Aorta (tissue), 5 donors: Measurements from ENCODE around the gene GCNT1. TPM values are rescaled to one million over a fixed set of nuclear protein-coding genes. Genes with fewer than 3 reads are reported as not detected.

Experiments
- ATAC-seq: fragments of 200-7000 bp; cut with Tn5 transposase; one replicate; pipeline ENCODE4 v1.9.1; 2022; ENCODE audit warnings: moderate library complexity; ENCODE audit not compliant: low FRiP score
- DNase-seq, 2 donors: peaks; one replicate each; pipeline ENCODE4 v3.0.0-alpha.2; 2020
- H3K27ac ChIP-seq, 2 donors: one replicate each; pipeline ENCODE4 v1.5.1; 2013; ENCODE audit warnings: low read length in 2 of 2, mild to moderate bottlenecking in 2 of 2, moderate library complexity in 2 of 2, control low read depth in 1 of 2, inconsistent platforms in 1 of 2, low read depth in 1 of 2
- H3K27me3 ChIP-seq, 2 donors: one replicate each; pipeline ENCODE4 v1.6.1; 2013; ENCODE audit warnings: control low read depth in 1 of 2, low read length in 1 of 2, mild to moderate bottlenecking in 1 of 2, moderate library complexity in 1 of 2; ENCODE audit not compliant: insufficient read depth in 2 of 2, control insufficient read depth in 1 of 2
- H3K36me3 ChIP-seq, 2 donors: one replicate each; pipeline ENCODE4 v1.6.1; 2013; ENCODE audit warnings: control low read depth in 1 of 2, low read length in 1 of 2, mild to moderate bottlenecking in 1 of 2; ENCODE audit not compliant: insufficient read depth in 2 of 2, control insufficient read depth in 1 of 2
- H3K4me1 ChIP-seq, 2 donors: one replicate each; pipeline ENCODE4 v1.6.1; 2013; ENCODE audit warnings: low read length in 2 of 2, control low read depth in 1 of 2, mild to moderate bottlenecking in 1 of 2, moderate library complexity in 1 of 2; ENCODE audit not compliant: insufficient read depth in 2 of 2, control insufficient read depth in 1 of 2
- H3K4me3 ChIP-seq, 2 donors: one replicate each; pipeline ENCODE4 v1.5.1; 2013; ENCODE audit warnings: low read length in 2 of 2, control low read depth in 1 of 2, mild to moderate bottlenecking in 1 of 2
- H3K9me3 ChIP-seq: one replicate; pipeline ENCODE4 v1.6.1; 2013; ENCODE audit warnings: mild to moderate bottlenecking, low read length; ENCODE audit not compliant: control insufficient read depth
- WGBS, 2 donors: extraction: QIAGEN DNeasy Blood & Tissue Kit; methylation state at CpG; one replicate each; pipeline ENCODE4 v1.1.7; 2013; 5-methylcytosine and 5-hydroxymethylcytosine counted together
- intact Hi-C, 2 donors: fragments of 100-400 bp; cut with DNase I; formaldehyde crosslinking; loops; one replicate each; pipeline versions ENCODE4 v1.14.2 to v1.15.0; 2022
- long read RNA-seq, 2 donors: library from polyadenylated mRNA; unstranded; transcript quantifications; one replicate each; pipeline ENCODE4 v2.0.0, GENCODE V29; 2020 to 2021
- polyA plus RNA-seq, 2 donors: library from polyadenylated mRNA; stranded (reverse); fragments of 200-250 nt; gene quantifications; one replicate each; pipeline ENCODE4 v1.2.3, GENCODE V29; 2013
- total RNA-seq, 2 donors: library from RNA; stranded (reverse); fragmentation: NEBNext Ultra II Directional; extraction: Animal tissue kit (Norgen Biotek cat#: 25700); gene quantifications; one replicate each; pipeline ENCODE4 v1.2.1, GENCODE V29; 2021
- donor health status: healthy with polysubstance abuse.
- donor health status: Bipolar disorder and iron deficiency.
- donor health status: DM: no; HTN: no; CAD: no.
- donor health status: DM: no; HTN: no; CAD: no.
- donor health status: DM: yes; HTN: yes; CAD: no.

Gene GCNT1
- 10 to 100 TPM in 1 of 2 donors, 1 to 10 TPM in 1; 8.6 to 14.4 TPM for total RNA-seq
- 1 to 10 TPM in 1 of 2 donors, under 1 TPM in 1; 0.79 to 2.6 TPM for polyA plus RNA-seq
- long read RNA-seq, donor 1, full-length matches to known transcripts, result 8 of 40 reads
- long read RNA-seq, donor 1, partial matches to known transcripts, result 1 of 40 reads
- long read RNA-seq, donor 1, other reads (novel, unspliced or antisense), result 31 of 40 reads
- long read RNA-seq, donor 2, full-length matches to known transcripts, result 3 of 24 reads
- long read RNA-seq, donor 2, partial matches to known transcripts, result 1 of 24 reads
- long read RNA-seq, donor 2, other reads (novel, unspliced or antisense), result 20 of 24 reads

DNA sequence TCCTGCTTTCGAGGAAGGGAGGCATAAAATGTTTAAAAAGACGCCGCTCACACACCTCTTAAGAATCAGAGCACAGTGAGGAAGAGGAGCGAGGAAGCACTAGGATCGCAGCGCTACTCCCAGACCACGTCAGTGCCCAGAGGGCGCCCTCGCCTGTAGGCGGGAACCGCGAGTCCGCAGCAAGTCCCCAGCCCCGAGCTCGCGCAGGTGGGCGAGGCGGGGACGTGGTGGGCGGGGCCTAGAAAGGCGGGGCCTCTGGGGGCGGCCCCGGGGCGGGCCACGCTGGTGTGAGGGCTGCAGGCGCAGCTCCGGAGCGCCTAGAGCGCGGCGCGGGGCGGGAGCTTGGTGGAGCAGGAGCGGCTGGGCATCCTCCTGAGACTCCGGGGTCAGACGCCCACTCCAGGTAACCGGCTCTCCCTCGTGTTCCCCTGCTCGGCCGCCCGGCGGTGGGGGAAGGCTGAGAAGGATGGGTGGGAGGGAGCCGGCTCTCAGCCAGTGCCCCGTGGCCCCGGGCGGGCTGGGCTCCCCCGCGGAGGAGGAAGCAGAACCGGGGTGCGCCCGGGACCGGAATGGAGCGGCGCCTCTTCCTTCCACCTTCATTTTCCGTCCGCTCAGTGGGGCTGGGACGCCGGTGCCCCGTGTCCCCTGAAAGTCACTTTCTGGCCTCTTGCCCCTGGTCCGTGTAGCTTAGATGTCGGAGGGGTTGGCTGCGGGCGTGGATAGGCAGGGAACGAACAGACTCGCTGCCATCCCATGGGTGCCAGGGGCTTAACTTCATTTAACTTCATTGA is at the start of gene GCNT1:
TSS of gene GCNT1 (plus strand) at position 280 of the 791 bp plus-strand sequence. CDS start 43,200 bp downstream, outside the sequence.
- Histone ChIP-seq H3K4me1 (no peaks in the 10 kb centered on the region), H3K4me3 (peak within 1 kb of the TSS; percentile 12 to 62), H3K27ac (no peak within 1 kb of the TSS), H3K9me3 (no peaks in the 10 kb centered on the region), H3K36me3 (no peaks in the 10 kb centered on the region), H3K27me3 (no peaks in the 10 kb centered on the region)
- 0 to 2% methylated on average over 53 to 65 of the region's 65 CpGs for WGBS, 2 donors
- intact Hi-C loops, result no loop called here
- DNase-seq, result peak; percentile 90 to 94
- peak; percentile 92 for ATAC-seq

DNA sequence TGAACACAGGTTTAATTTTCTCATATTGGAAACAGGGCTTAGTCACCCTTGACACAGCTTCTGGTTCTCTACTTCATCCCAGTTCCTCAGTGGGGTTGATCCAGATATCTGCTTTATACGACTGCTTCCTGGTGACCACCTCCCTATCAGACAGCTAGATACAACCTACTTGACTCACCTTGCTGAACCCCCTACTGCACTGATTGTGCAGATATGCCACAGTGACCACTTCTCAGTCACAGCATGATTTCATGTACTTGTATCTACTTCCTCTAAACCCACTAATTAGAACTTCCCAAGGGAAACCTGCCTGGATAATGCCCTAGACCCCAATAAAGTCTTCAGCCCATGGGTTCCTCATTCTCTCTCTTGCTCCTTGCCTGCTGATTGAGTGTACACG is 46.3 kb upstream of the GCNT1 start:
- no peaks in the 10 kb centered on the region for H3K36me3 ChIP-seq
- H3K27ac ChIP-seq, result no peak overlapping the region
- WGBS, 2 donors, result 52 to 53% methylated on average over 2 of the region's 2 CpGs
- H3K27me3 ChIP-seq, result no peaks in the 10 kb centered on the region
- no peak for DNase-seq
- intact Hi-C loops, result no loop called here
- H3K4me3 ChIP-seq, result no peak overlapping the region
- H3K4me1 ChIP-seq, result no peaks in the 10 kb centered on the region
- H3K9me3 ChIP-seq, result peaks cover 2% of the 10 kb centered on the region
- ATAC-seq, result no peak

DNA sequence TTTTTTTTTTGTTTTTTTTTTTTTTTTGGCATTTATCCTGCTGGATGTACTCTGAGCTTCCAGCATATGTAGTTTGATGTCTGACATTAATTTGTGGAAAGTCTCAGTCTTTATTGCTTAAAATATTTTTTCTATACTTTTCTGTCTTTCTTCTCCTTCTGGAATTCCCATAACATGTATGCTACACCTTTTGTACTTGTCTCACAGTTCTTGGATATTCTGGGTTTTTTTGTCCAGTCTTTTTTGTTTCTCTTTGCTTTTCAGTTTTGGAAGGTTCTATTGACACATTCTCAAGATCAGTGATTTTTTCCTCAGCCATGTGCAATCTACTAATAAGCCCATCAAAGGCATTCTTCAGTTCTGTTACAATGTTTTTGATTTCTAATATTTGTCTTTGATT is 45.3 kb upstream of the GCNT1 start:
- no peak overlapping the region for H3K27ac ChIP-seq
- H3K9me3 ChIP-seq, result peaks cover 2% of the 10 kb centered on the region
- no peaks in the 10 kb centered on the region for H3K36me3 ChIP-seq
- no peaks in the 10 kb centered on the region for H3K27me3 ChIP-seq
- ATAC-seq, result no peak
- intact Hi-C loops, result no loop called here
- DNase-seq, result no peak
- H3K4me3 ChIP-seq, result no peak overlapping the region
- no peaks in the 10 kb centered on the region for H3K4me1 ChIP-seq

DNA sequence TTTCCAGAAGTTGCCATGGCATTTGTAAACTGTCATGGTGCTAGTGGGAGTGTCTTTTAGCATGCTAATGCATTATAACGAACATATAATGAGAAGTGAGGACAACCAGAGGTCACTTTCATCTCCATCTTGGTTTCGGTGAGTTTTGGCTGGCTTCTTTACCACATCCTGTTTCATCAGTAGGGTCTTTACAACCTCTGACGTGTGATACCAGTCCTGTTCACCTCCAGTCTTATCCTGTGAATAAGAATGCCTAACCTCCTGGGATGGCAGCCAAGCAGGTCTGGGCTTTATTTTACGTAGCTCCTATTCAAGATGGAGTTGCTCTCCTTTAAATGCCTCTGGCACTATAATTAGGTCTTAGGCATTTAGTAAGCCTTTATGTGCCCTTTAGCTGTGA is 44.3 kb upstream of the GCNT1 start:
- Histone ChIP-seq H3K36me3 (no peaks in the 10 kb centered on the region), H3K4me3 (no peak overlapping the region), H3K27ac (no peak overlapping the region), H3K4me1 (no peaks in the 10 kb centered on the region), H3K27me3 (no peaks in the 10 kb centered on the region), H3K9me3 (peaks cover 2% of the 10 kb centered on the region)
- WGBS, 2 donors, result 79 to 80% methylated on average over 4 of the region's 4 CpGs
- DNase-seq (no peak), ATAC-seq (no peak)
- intact Hi-C loops, result no loop called here

DNA sequence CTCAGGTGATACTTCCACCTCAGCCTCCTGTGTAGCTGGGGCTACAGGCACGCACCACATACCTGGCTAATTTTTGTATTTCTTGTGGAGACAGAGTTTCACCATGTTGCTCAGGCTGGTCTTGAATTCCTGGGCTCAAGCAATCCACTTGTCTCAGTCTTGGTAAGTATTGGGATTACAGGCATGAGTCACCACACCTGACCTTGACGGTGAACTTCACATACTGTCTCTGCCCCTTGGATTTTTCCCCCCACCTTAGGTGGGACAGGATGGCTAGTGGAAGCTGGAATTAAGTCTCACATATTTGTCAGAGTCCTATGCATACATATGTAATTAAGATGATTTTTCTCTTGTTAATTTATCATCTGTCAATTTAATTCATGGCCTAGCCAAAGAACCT is 43.8 kb upstream of the GCNT1 start:
- H3K36me3 ChIP-seq, result no peaks in the 10 kb centered on the region
- intact Hi-C loops, result no loop called here
- no peak for DNase-seq
- no peak overlapping the region for H3K27ac ChIP-seq
- ATAC-seq, result no peak
- H3K4me1 ChIP-seq, result no peaks in the 10 kb centered on the region
- 69 to 95% methylated on average over 2 of the region's 2 CpGs for WGBS, 2 donors
- peaks cover 2% of the 10 kb centered on the region for H3K9me3 ChIP-seq
- no peak overlapping the region for H3K4me3 ChIP-seq
- H3K27me3 ChIP-seq, result no peaks in the 10 kb centered on the region

DNA sequence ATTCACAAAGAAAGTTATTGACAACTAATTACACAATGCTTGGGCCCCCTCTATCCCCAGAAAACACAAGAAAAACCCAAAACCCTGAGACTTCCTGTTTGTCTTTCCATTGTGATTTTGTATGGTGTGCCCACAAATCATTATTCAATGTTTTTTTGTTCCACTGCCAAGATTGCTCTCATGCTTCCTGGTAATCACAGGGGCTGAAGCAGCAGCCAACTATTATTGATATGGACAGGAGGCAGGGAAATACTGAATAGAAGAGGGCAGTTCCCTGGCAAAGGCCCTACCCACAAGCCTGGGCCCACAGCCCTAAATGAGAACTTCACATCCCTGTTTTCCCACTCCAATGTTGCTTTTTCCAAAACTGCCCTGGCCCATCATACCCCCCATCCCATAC is 43.3 kb upstream of the GCNT1 start:
- ATAC-seq (no peak), DNase-seq (no peak)
- H3K27me3 ChIP-seq, result no peaks in the 10 kb centered on the region
- no peak overlapping the region for H3K4me3 ChIP-seq
- no peaks in the 10 kb centered on the region for H3K4me1 ChIP-seq
- no peaks in the 10 kb centered on the region for H3K36me3 ChIP-seq
- peaks cover 2% of the 10 kb centered on the region for H3K9me3 ChIP-seq
- intact Hi-C loops, result no loop called here
- no peak overlapping the region for H3K27ac ChIP-seq

DNA sequence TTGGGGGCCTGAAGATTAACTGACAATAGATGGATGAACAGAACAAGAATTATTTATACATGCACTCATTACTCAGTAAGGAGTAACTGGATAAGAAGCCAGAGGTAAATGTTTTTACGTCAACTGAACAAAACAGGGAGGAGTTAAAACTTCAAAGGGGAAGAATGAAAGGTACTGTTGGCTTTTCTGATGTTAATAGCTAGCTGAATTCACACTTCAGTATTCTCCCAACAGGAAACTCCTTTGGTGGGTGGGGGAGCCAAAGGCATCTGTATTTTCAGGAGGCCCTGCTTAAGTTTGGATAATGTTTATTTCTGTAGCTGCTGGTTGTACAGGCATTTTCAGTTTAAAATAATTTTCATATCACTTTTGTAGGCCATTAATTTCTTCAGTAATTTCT is 41.6 kb upstream of the GCNT1 start:
- Histone ChIP-seq H3K4me3 (no peak overlapping the region), H3K4me1 (no peaks in the 10 kb centered on the region), H3K9me3 (peaks cover 2% of the 10 kb centered on the region), H3K27me3 (no peaks in the 10 kb centered on the region), H3K36me3 (no peaks in the 10 kb centered on the region), H3K27ac (no peak overlapping the region)
- WGBS, 2 donors, result 26 to 38% methylated on average over 1 of the region's 1 CpG
- DNase-seq (no peak), ATAC-seq (no peak)
- intact Hi-C loops, result no loop called here

DNA sequence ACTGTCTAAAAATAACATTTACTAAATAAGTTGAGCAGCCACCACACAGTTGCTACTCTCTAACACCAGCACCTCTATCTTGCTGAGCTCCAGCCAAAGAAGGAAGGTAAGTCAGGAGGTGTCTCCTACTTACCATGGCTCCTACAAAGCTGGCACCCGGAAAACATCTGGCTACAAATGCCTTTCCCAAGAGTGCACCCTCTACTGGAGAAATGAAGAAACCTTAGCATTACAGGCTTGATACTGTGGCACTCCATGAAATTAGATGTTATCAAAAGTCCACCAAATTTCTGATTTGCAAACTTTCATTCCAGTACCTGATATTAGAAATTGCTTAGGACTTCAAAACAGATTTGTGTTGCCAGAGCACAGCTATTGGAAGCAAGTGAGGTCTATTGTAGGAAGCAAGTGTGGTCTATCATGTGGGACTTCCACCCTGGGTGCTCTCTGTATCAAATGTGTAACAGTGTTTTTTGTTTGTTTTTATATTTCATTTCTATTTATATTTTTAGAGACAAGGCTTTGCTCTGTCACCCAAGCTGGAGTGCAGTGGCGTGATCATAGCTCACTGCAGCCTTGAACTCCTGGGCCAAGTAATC is 39.1 kb upstream of the GCNT1 start:
- no peaks in the 10 kb centered on the region for H3K27me3 ChIP-seq
- H3K4me1 ChIP-seq, result no peaks in the 10 kb centered on the region
- H3K4me3 ChIP-seq, result no peak overlapping the region
- no peak for DNase-seq
- ATAC-seq, result no peak
- no peaks in the 10 kb centered on the region for H3K36me3 ChIP-seq
- peaks cover 2% of the 10 kb centered on the region for H3K9me3 ChIP-seq
- no peak overlapping the region for H3K27ac ChIP-seq
- intact Hi-C loops, result no loop called here
- 78 to 83% methylated on average over 2 of the region's 2 CpGs for WGBS, 2 donors
